A172 (cell line): Measurements from ENCODE around the gene CFAP221. TPM values are rescaled to one million over a fixed set of nuclear protein-coding genes. Genes with fewer than 3 reads are reported as not detected.

Source experiments
- DNase-seq: peaks from one replicate; pipeline ENCODE4 v3.0.0-alpha.2; 2015; ENCODE audit warnings: low spot score
- total RNA-seq: library from RNA; depleted of rRNA; stranded (reverse); fragments of >200 nt; shearing (Covaris generic); gene quantifications from 2 replicates; pipeline ENCODE4 v1.2.3, GENCODE V29; 2014

Gene CFAP221
- total RNA-seq, 1 experiment from 2014 or later: 0.22 TPM

DNA sequence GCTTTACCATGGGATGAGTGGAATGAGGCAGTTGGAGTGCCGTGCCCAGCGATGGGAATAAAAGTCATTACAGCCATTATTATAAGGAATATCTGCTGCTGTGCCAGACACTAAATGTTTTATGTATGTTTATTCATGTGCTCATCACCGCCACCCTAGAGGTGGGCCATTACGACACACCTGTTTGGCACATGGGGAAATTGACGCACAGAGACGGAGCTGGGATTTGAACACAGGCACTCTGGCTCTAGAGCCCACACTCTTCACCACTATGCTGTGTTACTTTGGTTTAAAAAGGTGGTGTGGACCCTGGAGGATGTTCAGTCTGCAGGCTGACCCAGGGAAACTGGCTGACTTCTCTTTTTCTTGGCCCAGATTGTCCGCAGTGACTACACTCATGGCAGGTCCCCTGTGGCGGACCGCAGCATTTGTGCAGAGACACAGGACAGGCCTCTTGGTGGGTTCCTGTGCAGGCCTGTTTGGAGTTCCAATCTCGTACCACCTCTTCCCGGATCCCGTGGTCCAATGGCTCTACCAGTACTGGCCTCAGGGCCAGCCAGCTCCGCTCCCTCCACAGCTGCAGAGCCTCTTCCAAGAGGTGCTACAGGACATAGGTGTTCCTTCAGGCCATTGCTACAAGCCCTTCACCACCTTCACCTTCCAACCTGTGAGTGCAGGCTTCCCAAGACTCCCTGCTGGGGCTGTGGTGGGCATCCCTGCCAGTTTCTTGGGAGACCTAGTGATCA, 136.4 kb downstream of the CFAP221 start:
- no peak for DNase-seq

DNA sequence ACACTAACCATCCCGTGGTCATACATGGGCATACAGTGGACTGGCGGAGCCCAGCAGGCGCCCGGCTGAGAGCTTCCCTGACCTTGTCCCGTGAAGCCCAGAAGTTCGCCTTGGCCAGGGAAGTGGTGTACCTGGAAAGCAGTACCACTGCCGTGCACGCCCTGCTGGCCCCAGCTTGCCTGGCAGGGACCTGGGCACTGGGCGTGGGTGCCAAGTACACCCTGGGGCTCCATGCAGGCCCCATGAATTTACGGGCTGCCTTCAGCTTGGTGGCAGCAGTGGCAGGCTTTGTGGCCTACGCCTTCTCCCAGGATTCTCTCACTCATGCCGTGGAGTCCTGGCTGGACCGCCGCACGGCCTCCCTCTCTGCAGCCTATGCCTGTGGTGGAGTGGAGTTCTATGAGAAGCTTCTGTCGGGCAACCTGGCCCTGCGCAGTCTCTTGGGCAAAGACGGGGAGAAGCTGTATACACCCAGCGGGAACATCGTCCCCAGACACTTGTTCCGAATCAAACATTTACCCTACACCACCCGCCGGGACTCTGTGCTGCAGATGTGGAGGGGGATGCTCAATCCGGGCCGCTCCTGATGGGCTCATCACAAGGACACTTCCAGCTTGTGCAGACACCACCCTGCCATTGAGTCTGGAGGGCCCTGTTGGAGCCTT, 137.1 kb downstream of the CFAP221 start:
- DNase-seq: no peak

DNA sequence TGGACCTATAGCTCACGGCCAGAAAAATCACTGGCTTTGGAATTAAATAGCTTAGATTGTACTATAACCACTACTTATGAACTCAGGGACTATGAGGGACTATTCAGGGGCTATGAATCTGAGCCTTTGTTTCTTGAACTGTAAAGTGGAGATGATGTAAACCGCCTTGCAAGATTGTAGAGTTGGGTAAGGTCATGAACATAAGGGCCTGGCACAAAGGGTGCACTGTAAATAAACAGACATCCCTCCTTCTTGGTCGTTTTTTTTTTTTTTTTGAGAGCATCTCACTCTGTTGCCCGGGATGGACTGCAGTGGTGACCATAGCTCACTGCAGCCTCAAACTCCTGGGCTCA, 137.6 kb downstream of the CFAP221 start:
- no peak for DNase-seq

DNA sequence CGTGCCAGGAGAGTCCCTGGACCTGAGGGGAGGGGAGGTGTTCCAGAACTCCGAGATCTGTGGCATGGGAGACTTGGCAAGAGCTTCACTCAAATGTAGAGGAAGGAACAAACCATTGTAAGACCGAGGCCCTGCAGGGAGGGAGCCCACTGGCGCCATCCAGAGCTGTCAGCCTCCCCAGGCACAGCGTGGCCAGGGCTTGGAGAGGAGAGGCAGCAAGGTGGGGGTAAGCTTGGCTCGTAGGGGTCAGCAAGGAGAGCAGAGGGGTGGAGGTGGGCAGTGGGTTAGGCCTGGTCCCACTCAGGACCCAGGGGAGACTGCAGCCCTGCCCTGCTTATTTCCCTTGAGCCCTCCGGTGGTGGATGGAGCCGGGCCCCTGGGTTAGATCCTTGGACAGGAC, 138.3 kb downstream of the CFAP221 start:
- no peak for DNase-seq

DNA sequence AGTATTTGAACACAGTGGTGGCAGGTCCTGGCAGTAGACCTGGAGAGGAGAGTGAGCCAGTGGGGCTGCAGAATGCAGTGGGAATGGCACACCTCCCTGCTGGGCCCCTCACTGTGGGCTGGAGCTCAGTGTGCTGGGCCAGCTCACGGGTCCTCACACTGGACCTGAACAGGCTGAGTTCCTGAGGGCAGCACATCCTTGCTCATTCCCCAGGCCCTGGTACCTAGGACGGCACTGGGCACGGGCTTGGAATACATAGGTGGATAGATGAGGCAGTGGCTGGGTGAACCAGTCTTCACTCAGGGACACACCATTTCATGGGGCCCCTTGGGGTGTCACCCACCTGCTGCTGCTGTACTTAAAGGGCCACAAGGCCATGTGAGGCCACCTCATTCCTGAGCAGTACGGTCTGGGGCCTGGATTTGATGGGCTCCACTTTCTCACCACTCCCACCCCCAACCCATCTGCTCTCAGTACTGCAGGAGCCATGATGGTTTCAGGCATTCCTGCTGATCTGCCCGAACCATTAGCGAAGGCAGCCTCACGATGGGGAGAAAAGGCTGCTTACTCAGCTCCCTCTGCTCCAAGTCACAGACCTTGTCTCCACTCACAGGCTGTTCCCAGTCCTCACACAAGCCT, 138.9 kb downstream of the CFAP221 start:
- no peak for DNase-seq

DNA sequence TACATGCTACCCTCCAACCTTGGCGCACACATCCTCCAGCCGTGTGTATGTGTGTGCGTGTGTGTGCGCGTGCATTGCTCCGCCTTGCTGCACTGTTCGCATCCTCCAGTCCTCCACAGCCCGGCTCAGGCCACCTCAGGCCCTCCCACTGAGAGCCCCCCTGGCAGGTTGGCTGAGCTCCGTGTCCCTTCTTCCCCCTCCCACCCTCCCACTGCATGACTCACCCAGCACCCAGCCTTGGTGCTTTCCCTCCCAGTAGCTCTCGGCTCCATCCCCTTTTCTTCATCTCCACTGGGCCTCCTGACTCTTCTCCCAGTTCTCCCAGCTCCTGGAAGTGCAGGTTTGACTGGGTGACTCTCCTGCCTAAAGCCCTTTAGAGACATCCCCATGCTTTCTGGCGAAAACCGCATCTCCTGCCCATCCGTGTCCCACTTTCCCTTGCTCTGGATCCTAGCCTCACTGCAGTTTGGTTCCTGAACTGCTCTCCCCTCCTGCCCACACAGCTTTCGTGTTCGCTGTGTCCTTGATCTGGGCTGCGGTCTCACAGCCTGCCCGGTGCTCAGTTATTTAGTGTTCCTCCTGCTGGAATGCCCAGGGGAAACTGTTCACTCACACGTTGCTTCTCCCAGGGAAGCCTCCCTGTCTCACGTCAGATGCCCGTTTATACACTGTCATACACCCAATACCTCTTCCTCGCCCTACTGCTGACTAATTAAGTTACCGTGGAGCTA, 139.6 kb downstream of the CFAP221 start:
- peak; percentile 80 for DNase-seq

DNA sequence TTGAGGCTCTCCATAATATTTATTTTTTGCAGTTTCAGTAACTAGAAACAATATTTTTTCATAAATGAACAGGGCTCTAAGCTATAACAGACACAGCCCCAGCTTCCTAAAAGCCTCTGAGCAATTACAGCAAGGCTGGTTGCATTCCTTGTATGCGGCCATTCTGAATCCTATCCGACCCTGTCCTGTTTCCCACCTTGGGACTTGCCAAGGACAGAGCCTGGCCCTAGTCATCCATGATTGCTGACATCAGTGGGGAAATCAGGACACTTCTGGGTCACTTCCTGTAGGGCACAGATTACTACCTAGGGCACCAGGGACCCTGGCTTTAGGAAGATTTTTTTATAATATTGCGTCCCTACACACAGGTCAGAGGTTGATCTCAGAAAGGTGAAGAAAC, 140.3 kb downstream of the CFAP221 start:
- no peak for DNase-seq

DNA sequence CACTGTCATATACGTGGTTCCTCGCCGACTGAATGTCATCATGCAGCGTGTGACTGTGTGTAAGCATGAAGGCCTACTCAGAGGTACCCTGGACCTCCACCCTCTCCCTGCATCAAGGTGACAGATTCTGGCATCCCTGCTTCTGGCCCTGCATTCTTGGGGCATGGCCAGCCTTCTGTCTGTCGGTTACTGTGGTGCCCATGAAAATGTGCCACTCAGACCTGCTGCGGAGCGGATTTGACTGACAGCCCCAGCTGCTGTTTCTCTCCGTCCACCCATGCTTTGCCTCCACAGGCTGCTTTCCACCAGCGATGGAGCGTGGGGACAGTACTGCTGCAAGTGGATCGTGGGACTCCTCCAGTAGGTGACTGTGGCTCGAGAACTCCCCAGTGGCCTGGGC, 144.4 kb downstream of the CFAP221 start:
- DNase-seq: no peak

DNA sequence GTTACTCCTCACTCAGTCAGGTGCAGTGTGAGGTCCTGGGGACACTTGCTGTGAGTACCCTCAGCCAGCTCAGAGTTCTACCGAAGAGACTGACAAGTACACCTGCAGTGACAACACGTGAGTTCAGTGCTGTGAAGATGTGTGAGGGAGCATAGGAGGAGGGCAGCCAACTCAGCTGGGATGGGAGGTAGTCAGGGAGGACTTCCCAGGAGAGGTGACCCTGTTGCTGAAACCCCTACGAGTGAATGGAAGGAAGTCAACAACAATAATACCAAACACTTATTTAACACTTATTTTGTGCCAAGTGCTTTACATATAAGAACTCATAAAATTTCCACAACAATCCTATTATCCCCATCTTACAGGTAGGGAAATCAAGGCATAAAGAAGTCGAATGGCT, 145.0 kb downstream of the CFAP221 start:
- DNase-seq: no peak

DNA sequence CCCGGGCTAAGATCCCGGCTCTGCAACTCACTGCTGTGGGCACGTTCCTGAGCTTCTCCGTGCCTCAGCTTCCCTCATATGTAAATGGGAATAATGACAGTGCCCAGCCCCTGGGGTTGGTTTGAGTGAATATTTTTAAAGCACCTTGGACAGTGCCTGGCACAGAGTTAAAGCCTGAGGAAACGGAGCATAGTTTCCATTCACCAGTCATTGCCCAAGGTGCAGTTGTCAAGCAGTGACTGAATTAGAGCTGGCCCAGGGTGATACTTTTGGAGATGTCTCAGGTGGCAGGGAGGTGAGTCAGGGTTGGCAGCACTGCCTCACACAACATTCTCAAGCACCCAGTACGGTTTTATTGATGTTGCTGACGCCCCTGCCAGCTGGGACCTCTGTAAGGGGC, 146.9 kb downstream of the CFAP221 start:
- no peak for DNase-seq

DNA sequence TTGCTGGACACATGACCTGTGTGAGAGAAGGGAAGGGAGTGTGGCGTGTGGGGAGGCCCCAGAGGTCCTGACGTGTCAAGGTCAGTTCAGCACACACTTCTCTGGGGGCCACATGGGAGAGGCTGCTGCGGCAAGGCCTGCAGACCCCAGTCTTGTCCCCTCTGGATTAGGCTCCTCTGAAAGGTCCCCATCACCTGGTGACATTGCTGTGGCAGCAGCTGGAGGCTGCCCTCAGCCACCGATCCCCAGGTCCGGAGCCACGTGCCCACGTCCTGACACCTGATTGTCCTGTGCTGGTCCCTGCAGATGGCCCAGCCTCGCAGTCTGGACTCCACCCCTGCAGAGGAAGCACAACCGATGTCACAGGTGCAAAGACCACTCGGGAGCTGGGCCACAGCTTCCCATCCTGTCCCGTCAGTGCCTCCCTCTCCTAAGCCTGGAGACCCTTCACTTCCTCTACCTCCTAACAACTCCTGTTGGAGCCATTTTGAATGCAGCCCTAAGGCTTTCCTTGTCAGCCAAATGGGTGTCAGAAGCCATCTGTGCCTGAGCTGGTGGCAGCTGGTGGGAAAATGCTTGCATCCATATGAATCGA, 147.5 kb downstream of the CFAP221 start:
- no peak for DNase-seq

DNA sequence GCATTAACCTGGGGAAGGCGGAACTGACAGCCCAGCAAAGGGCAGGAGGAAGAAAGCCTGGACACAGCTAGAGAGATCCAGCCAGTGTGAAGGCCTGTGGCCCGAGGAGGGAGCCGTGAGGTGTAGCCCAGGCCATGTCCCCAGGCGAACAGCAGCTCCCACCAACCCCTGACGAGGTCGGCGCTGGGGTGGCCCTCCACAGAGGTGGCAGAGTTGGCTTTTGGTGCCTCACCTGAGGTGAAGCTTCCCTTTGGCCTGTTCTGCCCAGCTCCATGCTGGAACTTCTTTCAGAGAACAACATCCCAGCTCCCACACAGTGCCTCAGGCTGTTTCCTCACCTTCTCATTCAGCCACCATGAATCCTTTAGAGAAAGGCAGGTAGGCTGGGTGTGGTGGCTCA, 148.1 kb downstream of the CFAP221 start:
- no peak for DNase-seq

DNA sequence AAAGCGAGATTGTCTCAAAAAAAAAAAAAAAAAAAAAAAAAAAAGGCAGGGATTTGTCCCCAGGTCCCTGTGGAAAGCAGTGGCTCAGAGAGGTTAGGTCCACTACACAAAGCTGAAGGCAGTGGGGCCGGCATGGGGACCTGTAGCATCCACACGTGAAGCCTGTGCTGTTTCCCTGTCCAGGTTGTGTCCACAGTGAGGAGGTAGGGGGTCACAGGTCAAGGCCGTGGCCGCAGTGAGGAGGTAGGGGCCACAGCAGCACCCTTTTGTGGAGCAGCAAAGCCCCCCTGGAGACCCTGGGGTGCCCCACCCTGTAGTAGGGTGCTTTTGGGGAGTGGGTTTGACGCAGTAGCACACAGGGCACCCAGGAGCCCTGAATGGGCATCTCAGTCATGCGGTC, 148.7 kb downstream of the CFAP221 start:
- DNase-seq: no peak

DNA sequence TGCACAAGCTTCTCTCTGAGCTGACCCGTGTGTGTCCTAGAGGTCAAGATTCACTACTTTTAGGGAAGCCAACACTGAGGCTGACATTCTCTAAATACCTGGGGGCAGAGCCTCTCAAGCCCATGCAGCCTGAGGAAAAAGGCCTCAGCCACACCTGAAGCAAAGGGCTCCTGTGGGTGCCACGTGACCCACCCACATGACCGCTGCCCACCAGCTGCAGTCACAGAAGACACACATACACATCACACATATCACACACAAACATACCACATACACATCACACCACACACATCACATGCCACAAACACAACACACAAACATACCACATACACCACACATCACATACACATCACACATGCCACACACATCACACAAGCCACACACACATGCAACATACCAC, 149.3 kb downstream of the CFAP221 start:
- DNase-seq: no peak

DNA sequence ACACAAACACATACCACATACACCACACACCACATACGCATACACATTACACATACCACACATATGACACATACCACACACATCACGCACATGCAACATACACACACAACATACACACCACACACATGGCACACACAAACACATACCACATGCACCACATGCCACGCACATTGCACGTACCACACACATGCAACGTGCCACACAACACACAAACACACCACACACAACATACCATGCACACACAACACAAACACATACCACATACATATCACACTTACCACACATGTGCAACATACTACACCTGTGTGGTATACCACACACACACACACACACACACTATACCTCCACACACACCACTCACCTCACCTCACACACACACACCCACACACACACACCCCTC, 149.7 kb downstream of the CFAP221 start:
- DNase-seq: no peak

DNA sequence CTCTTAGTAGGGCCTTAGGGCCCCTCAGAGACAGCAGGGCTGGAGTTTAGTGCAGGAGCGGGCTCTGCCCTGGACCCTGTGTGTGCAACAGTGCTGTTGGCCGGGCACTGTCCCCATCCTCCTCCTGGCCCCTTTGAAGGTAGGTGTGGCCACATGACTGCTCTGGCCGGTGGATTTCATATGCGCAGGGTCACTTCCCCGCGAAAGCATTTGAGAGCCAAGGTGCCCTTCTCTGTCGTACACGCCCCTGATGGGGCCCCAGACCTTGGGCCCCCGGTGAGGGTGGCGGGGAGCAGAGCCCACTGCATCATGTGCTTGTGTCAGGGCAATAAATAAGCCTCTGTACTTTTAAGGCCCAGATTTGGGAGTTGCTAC, 150.2 kb downstream of the CFAP221 start:
- DNase-seq: no peak

DNA sequence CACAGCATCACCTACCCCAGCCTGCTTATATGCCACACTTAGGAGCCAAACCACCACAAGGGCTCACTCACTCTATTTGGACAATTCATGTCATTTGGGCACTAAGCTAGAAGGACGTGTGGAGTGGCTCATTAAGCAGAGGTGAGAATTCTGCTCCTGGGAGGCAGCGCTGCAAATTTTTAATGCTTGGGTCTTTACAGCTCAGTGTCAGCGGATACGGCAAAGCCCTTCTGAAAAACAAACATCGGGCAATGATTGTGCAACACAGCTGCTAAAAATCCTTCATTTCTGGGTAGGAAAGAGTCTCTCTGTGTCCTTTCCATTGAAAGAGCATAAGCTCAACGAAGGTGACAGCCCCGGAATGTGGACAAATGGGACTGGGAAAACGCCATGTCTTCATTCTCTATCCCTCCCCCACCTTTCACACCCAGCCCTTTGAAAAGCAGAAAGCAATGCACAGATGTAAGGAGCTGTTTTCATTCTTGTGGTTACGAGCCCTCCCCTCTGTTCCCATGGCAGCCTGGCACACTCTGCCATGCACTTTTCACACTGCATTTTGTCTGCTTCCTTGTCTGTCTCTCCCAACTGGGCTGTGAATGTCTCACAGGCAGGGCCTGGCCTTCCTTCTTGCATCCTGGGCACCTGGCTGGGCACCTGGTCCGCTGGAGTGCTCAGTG, 150.7 kb downstream of the CFAP221 start:
- peak; percentile 57 for DNase-seq

DNA sequence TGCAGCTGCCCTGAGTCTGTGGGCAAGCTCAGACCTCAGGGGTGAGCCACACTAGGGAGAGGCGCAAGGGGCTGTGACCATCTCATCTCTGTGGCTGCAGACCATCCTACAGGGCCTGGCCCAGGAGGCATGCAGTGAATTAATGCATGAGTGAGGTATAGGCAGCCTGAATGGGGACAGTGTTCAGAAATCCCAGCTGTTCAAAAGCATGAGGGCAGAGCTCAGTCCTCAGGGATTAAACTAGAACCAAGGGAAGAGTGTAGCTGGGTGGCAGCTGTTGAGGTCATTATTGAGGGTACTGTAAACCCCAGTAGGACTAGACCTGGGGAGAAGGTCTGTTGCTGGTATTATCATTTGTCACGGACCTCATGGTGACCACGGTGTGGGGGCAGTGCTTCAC, 151.8 kb downstream of the CFAP221 start:
- no peak for DNase-seq

DNA sequence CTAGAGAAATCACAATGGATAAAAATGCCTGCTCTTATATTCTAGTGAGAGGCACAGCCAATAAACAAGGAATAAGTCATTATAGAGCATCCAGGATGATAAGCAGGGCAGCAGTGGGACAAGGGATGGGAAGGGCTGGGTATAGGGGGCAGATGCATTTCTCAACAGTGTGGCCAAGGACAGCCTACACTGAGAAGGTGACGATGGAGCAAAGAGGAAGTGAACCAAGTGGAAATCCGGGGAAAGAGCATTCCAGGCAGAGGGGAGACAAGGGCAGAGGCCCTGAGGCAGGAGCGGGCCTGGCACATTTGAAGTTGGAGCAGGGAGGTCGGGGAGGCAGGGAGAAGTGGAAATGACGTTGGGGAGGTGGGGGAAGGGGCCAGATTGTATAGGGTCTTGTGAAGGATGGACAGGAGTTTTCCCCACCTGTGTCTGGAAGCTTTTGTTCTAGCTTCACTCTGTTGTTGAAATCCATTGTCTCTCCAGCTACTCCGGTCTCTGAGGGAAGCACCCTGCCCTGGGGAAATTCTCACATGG, 152.3 kb downstream of the CFAP221 start:
- no peak for DNase-seq

DNA sequence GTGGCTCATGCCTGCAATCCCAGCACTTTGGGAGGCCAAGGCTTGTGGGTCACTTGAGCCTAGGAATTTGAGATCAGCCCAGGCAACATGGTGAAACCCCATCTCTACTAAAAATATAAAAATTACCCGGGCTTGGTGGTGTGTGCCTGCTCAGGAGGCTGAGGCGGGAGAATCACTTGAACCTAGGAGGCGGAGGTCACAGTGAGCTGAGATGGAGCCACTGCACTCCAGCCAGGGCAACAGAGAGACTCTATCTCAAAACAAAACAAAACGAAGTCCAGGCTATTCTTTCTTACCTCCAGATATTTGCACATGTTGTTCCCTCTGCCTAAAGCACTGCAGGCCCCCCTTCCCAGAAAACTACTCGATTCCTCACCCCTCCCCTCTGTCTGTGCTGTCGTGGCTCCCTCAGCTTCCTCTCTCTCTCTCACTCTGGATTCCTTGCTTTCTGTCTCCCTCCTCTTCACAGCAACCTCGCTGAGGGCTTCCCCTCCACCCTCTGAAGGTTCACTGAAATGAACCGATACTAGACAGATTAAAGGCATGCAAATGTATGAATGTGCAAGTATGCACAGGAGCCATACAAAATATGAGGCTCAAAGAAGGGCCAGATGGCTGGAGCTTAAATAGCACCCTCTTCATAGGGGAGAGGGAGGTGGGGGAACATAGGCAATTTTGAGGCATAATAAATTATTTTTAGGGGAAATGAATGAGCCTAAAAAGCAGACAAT, 153.2 kb downstream of the CFAP221 start:
- DNase-seq: no peak

DNA sequence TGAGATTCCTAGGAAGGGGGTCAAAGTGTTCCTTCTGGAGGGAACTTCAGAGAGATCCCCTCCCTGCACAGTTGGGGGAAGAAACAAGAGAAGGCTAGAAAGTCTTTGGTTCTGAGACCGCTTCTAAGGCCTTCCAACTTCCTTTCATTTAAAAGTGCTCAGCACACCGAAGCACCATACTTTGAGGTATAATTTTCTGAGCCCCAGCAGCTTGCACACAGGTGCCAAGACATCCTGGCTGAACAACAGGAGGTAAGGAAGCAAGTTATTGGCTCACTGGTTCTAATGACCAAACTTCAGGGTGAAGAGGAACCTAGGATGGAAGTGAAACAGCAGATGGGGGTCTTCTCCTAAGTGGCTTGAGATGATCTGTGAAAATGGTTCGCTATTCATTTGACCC, 154.0 kb downstream of the CFAP221 start:
- no peak for DNase-seq
